Tibial nerve (tissue), 4 donors: ENCODE measurements around the gene ATP11A. TPM values are rescaled to one million over a fixed set of nuclear protein-coding genes. Genes with fewer than 3 reads are reported as not detected.

ENCODE experiments used
- DNase-seq, 2 donors: peaks; one replicate each; pipeline ENCODE4 v3.0.0-alpha.2; 2019; ENCODE audit warnings: low spot score in 2 of 2
- H3K27ac ChIP-seq, 4 donors: fragments of 200-600 bp; sonication (generic) in 3 of 4; one replicate each; pipeline ENCODE4 v1.5.1; 2017 to 2019; ENCODE audit warnings: mild to moderate bottlenecking in 1 of 4
- H3K27me3 ChIP-seq, 2 donors: fragments of 200-600 bp; sonication (generic) in 1 of 2; one replicate each; pipeline versions ENCODE4 v1.5.1 to v1.6.0; 2017 to 2019
- H3K36me3 ChIP-seq, 3 donors: fragments of 200-600 bp; sonication (generic); one replicate each; pipeline ENCODE4 v1.5.1; 2018 to 2019
- H3K4me1 ChIP-seq, 4 donors: fragments of 200-600 bp; sonication (generic) in 3 of 4; one replicate each; pipeline ENCODE4 v1.5.1; 2017 to 2019
- H3K4me3 ChIP-seq, 4 donors: fragments of 200-600 bp; sonication (generic) in 3 of 4; one replicate each; pipeline ENCODE4 v1.5.1; 2017 to 2019; ENCODE audit warnings: mild to moderate bottlenecking in 1 of 4, moderate library complexity in 1 of 4
- H3K9me3 ChIP-seq, 4 donors: fragments of 200-600 bp; sonication (generic) in 3 of 4; one replicate each; pipeline ENCODE4 v1.5.1; 2017 to 2019
- EP300 ChIP-seq, 2 donors: sonication (generic); formaldehyde crosslinking; IDR thresholded peaks; one replicate each; pipeline ENCODE4 v1.6.1; 2017; ENCODE audit warnings: antibody characterized with exemption in 2 of 2, mild to moderate bottlenecking in 1 of 2
- POLR2A ChIP-seq, 2 donors: fragments of 450-650 bp; IDR thresholded peaks; one replicate each; pipeline ENCODE4 v1.6.1; 2017; ENCODE audit warnings: antibody characterized with exemption in 2 of 2, mild to moderate bottlenecking in 2 of 2, moderate library complexity in 2 of 2
- WGBS, 2 donors: methylation state at CpG; one replicate each; pipeline ENCODE4 v1.1.5; 2018; 5-methylcytosine and 5-hydroxymethylcytosine counted together
- total RNA-seq, 4 donors: library from RNA; depleted of rRNA; stranded (reverse); fragments of >200 nt; gene quantifications; one replicate each; pipeline ENCODE4 v1.1.0, GENCODE V29; 2016
- TF ChIP-seq, protein P1 (sequence below), 5 experiments: fragments of 200-600 bp in 3 of 5; fragments of 450-650 bp in 2 of 5; sonication (generic) in 3 of 5; IDR thresholded peaks; one replicate each; pipeline ENCODE4 v1.5.1; 2016 to 2019; ENCODE audit warnings: antibody characterized with exemption in 5 of 5, mild to moderate bottlenecking in 3 of 5, moderate library complexity in 2 of 5

The ATP11A gene
- total RNA-seq, 4 donors from 2014 or later, result 24.7 to 61.5 (median 35.0) TPM

- TF ChIP-seq EP300 (IDR thresholded peaks at IDR 0.05) (no peak), POLR2A (IDR thresholded peaks at IDR 0.05) (no peak)
- TF ChIP-seq, protein P1, sequence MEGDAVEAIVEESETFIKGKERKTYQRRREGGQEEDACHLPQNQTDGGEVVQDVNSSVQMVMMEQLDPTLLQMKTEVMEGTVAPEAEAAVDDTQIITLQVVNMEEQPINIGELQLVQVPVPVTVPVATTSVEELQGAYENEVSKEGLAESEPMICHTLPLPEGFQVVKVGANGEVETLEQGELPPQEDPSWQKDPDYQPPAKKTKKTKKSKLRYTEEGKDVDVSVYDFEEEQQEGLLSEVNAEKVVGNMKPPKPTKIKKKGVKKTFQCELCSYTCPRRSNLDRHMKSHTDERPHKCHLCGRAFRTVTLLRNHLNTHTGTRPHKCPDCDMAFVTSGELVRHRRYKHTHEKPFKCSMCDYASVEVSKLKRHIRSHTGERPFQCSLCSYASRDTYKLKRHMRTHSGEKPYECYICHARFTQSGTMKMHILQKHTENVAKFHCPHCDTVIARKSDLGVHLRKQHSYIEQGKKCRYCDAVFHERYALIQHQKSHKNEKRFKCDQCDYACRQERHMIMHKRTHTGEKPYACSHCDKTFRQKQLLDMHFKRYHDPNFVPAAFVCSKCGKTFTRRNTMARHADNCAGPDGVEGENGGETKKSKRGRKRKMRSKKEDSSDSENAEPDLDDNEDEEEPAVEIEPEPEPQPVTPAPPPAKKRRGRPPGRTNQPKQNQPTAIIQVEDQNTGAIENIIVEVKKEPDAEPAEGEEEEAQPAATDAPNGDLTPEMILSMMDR (IDR thresholded peaks at IDR 0.05), result no peak
- WGBS, 2 donors, result 0 to 1% methylated on average over 24 to 37 of the region's 77 CpGs
- Histone ChIP-seq H3K4me3 (peak overlapping the region; percentile 83 to 98 (median 94)), H3K36me3 (peaks cover 0 to 8% (median 0%) of the 10 kb centered on the region in 3 donors), H3K4me1 (peaks cover 0 to 45% (median 12%) of the 10 kb centered on the region in 4 donors), H3K27ac (peak overlapping the region; percentile 86 to 97 (median 94)), H3K27me3 (no peaks in the 10 kb centered on the region), H3K9me3 (no peaks in the 10 kb centered on the region)
- DNase-seq, result no peak
Measured at GRCh38 chr13:112690283-112690929, 568 bp downstream of the ATP11A start.

GRCh38 chr13:112692104-112692503 lies 2.3 kb downstream of the ATP11A start:
- peaks cover 0 to 20% (median 0%) of the 10 kb centered on the region in 3 donors for H3K36me3 ChIP-seq
- WGBS, 2 donors, result 70 to 80% methylated on average over 11 of the region's 11 CpGs
- peak overlapping the region in 1 of 4 donors; percentile 97 for H3K27ac ChIP-seq
- peaks cover 0 to 46% (median 12%) of the 10 kb centered on the region in 4 donors for H3K4me1 ChIP-seq
- H3K4me3 ChIP-seq, result peak overlapping the region in 1 of 4 donors; percentile 98
- TF ChIP-seq, protein P1 (IDR thresholded peaks at IDR 0.05), result no peak
- no peak for TF ChIP-seq EP300 (IDR thresholded peaks at IDR 0.05)
- no peak for TF ChIP-seq POLR2A (IDR thresholded peaks at IDR 0.05)
- no peak for DNase-seq
- H3K9me3 ChIP-seq, result no peaks in the 10 kb centered on the region
- H3K27me3 ChIP-seq, result no peaks in the 10 kb centered on the region

GRCh38 chr13:112692586-112692985 lies 2.7 kb downstream of the ATP11A start:
- H3K36me3 ChIP-seq, result peaks cover 0 to 16% (median 0%) of the 10 kb centered on the region in 3 donors
- DNase-seq, result no peak
- H3K4me1 ChIP-seq, result peaks cover 0 to 50% (median 12%) of the 10 kb centered on the region in 4 donors
- no peaks in the 10 kb centered on the region for H3K9me3 ChIP-seq
- 95 to 97% methylated on average over 5 of the region's 5 CpGs for WGBS, 2 donors
- TF ChIP-seq, protein P1 (IDR thresholded peaks at IDR 0.05), result no peak
- TF ChIP-seq EP300 (IDR thresholded peaks at IDR 0.05), result no peak
- TF ChIP-seq POLR2A (IDR thresholded peaks at IDR 0.05), result no peak
- no peaks in the 10 kb centered on the region for H3K27me3 ChIP-seq
- no peak overlapping the region for H3K4me3 ChIP-seq
- H3K27ac ChIP-seq, result no peak overlapping the region

DNA sequence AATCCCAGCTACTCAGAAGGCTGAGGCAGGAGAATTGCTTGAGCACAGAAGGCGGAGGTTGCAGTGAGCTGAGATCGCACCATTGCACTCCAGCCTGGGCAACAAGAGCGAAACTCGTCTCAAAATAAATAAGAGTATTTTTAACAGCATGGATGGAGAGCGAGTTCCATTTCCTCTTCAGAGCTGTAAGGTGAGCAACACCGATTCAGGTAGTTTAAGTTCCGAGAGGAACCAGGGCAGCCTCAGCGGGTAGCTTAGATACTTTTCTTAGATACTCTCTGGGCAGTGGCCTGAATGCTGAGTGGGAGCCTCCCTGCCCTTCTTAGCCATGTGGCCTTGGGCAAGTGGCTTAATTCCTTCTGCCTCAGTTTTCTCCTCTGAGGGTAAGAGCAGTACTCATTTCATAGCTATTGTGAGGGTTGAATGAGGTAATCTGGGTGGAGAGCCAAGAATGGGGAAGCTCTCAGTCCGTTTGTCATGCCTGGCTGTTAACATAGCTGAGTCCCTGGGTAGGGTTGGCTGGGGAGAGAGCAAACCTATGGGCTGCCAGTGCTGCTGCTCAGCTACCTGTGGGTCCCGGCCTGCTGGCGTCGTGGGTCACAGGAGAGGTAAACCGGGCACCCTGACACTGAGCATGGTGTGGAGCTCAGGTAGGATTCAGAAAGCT lies 4.1 kb downstream of the ATP11A start:
- H3K9me3 ChIP-seq, result no peaks in the 10 kb centered on the region
- WGBS, 2 donors, result 87 to 89% methylated on average over 13 of the region's 13 CpGs
- no peak for TF ChIP-seq POLR2A (IDR thresholded peaks at IDR 0.05)
- no peak for TF ChIP-seq EP300 (IDR thresholded peaks at IDR 0.05)
- TF ChIP-seq, protein P1 (IDR thresholded peaks at IDR 0.05), result no peak
- H3K36me3 ChIP-seq, result peaks cover 0 to 12% (median 0%) of the 10 kb centered on the region in 3 donors
- no peaks in the 10 kb centered on the region for H3K27me3 ChIP-seq
- peak in 1 of 2 donors; percentile 34 for DNase-seq
- H3K4me1 ChIP-seq, result peaks cover 0 to 52% (median 9%) of the 10 kb centered on the region in 4 donors
- H3K27ac ChIP-seq, result no peak overlapping the region
- no peak overlapping the region for H3K4me3 ChIP-seq

DNA sequence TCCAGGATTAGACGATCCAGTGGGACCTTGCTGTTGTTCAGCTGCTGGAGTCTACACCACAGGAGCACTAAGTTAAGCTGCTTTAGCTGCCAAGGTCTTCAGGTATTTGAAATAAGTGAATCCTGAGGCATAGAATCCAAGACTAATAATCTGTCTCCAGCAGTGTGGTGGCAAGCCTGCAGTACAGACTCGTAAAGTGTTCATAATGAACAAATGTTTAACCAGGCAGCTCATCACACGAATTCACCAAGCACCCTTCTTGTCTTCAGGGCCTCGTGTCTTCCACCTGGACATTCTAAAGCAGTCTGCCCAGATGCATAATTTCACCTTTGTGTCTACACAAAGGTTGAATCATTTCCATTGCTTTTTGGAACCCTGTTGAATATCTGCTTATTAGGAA lies 5.3 kb downstream of the ATP11A start:
- H3K27me3 ChIP-seq, result no peaks in the 10 kb centered on the region
- H3K9me3 ChIP-seq, result no peaks in the 10 kb centered on the region
- no peak for DNase-seq
- H3K27ac ChIP-seq, result no peak overlapping the region
- no peak for TF ChIP-seq POLR2A (IDR thresholded peaks at IDR 0.05)
- no peak for TF ChIP-seq EP300 (IDR thresholded peaks at IDR 0.05)
- TF ChIP-seq, protein P1 (IDR thresholded peaks at IDR 0.05), result no peak
- WGBS, 2 donors, result 89% methylated on average over 4 of the region's 4 CpGs
- peaks cover 0 to 47% (median 7%) of the 10 kb centered on the region in 4 donors for H3K4me1 ChIP-seq
- no peak overlapping the region for H3K4me3 ChIP-seq
- H3K36me3 ChIP-seq, result peaks cover 0 to 12% (median 0%) of the 10 kb centered on the region in 3 donors
